Measurements from ENCODE around the gene GTF3C6. TPM values are rescaled to one million over a fixed set of nuclear protein-coding genes. Genes with fewer than 3 reads are reported as not detected.
"Not testable (repeated sequence)": the region's sequence is repeated elsewhere in the genome, so short reads cannot be mapped to it uniquely, and the experiment has no call there.

Gene GTF3C6
- total and polyA plus RNA-seq, 2 experiments from 2014 or later, result 63.1 to 106 TPM

DNA sequence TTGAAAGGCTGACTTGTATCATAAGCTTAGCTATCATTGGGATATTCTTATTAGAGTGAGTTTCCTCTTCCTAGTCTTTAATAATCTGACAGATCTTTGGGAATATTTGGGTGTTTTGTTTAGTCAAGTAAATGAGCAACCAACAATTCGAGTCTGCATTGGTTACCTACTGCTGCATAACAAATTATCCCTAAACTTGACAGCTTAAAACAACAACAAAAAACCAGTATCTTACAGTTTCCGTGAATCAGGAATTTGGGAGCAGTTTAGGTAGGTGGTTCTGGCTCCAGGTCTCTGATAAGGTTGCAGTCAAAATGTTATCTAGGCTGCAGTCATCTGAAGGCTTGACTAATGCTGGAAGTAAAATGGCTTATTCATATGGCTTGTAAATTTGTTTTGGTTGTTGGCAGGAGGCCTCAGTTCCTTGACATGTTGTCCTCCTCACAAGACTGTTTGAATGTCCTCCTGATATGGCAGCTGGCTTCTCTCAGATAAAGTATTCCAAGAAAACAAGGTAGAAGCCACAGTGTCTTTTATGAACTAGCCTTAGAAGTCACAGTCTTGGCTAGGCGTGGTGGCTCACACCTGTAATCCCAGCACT, 7.2 kb downstream of the GTF3C6 start:
- H3K4me1 ChIP-seq (ENCODE audit: insufficient read depth), result no peaks in the 10 kb centered on the region
- no peaks in the 10 kb centered on the region for H3K79me2 ChIP-seq
- 93% methylated on average over 3 of the region's 3 CpGs for WGBS (ENCODE audit: low lambda C conversion rate, missing lambda C conversion rate)
- DNase-seq (ENCODE audit: low spot score), result no peak
- no peak overlapping the region for H2AFZ ChIP-seq
- no peak overlapping the region for H3K4me2 ChIP-seq
- H3K27ac ChIP-seq, result no peak overlapping the region
- H3K9me3 ChIP-seq (ENCODE audit: low read depth), result no peaks in the 10 kb centered on the region
- no peaks in the 10 kb centered on the region for H3K9me2 ChIP-seq (replicated peaks; ENCODE audit: insufficient read depth)
- H3K36me3 ChIP-seq (replicated peaks; ENCODE audit: insufficient read depth, low read depth), result no peaks in the 10 kb centered on the region
- H3K27me3 ChIP-seq, result no peaks in the 10 kb centered on the region
- H3K4me3 ChIP-seq, result no peak overlapping the region
- H4K20me1 ChIP-seq (ENCODE audit: insufficient read depth, poor library complexity, severe bottlenecking), result no peaks in the 10 kb centered on the region
- TF ChIP-seq EZH2 (IDR thresholded peaks at IDR 0.05; ENCODE audit: borderline replicate concordance), result no peak
- TF ChIP-seq, protein P1, sequence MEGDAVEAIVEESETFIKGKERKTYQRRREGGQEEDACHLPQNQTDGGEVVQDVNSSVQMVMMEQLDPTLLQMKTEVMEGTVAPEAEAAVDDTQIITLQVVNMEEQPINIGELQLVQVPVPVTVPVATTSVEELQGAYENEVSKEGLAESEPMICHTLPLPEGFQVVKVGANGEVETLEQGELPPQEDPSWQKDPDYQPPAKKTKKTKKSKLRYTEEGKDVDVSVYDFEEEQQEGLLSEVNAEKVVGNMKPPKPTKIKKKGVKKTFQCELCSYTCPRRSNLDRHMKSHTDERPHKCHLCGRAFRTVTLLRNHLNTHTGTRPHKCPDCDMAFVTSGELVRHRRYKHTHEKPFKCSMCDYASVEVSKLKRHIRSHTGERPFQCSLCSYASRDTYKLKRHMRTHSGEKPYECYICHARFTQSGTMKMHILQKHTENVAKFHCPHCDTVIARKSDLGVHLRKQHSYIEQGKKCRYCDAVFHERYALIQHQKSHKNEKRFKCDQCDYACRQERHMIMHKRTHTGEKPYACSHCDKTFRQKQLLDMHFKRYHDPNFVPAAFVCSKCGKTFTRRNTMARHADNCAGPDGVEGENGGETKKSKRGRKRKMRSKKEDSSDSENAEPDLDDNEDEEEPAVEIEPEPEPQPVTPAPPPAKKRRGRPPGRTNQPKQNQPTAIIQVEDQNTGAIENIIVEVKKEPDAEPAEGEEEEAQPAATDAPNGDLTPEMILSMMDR (IDR thresholded peaks at IDR 0.05; ENCODE audit: poor library complexity), result no peak
- no peak for TF ChIP-seq EZH2phosphoT487 (IDR thresholded peaks at IDR 0.05; ENCODE audit: low read depth, severe bottlenecking, unreplicated experiment)

DNA sequence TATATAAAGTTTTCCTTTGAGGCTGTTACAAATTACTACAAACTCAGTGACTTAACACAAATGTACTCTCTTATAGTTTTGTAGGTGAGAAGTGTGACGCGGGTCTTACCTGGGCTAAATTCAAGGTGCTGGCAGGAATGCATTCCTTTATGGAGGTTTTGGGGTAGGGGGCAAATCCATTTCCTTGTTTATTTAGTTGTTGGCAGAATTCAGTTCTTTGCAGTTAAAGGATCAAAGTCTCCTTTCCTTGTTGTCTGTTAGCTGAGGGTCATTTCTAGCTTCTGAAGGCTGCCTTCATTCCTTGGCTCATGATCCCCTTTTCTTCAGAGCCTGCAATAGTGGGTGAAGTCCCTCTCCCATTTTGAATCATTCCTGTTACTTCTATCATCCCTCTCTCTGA, 10.2 kb downstream of the GTF3C6 start:
- not testable (repeated sequence) for H3K4me3 ChIP-seq; H4K20me1 ChIP-seq (ENCODE audit: insufficient read depth, poor library complexity, severe bottlenecking); H3K36me3 ChIP-seq (replicated peaks; ENCODE audit: insufficient read depth, low read depth); H2AFZ ChIP-seq; H3K79me2 ChIP-seq; H3K27ac ChIP-seq; H3K9me3 ChIP-seq (ENCODE audit: low read depth); DNase-seq (ENCODE audit: low spot score); H3K4me2 ChIP-seq; H3K27me3 ChIP-seq; H3K9me2 ChIP-seq (replicated peaks; ENCODE audit: insufficient read depth); H3K4me1 ChIP-seq (ENCODE audit: insufficient read depth)
- 100% methylated on average over 2 of the region's 2 CpGs for WGBS (ENCODE audit: low lambda C conversion rate, missing lambda C conversion rate)

DNA sequence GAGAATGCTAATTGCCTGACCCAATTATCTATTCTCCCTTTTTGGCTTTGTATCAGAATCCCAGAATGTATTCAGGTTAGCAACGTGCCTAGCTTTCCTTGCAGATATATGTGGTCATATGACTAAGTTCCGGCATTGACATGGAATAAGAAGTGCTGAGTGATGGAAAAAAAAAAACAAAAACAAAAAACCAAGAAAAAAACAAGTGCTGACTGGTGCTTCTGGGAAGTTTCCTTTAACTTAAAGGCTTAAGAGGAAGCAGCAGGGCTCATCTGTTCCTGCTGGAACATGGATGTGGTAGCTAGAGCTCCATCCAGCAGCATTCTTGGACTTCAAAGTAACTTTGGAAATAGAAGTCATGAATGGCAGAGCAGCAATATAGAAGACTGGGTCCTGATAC, 13.0 kb downstream of the GTF3C6 start:
- H3K36me3 ChIP-seq (replicated peaks; ENCODE audit: insufficient read depth, low read depth), result no peaks in the 10 kb centered on the region
- H3K27me3 ChIP-seq, result no peaks in the 10 kb centered on the region
- WGBS (ENCODE audit: low lambda C conversion rate, missing lambda C conversion rate), result 70% methylated on average over 2 of the region's 2 CpGs
- H3K27ac ChIP-seq, result peak overlapping the region; percentile 27
- no peak overlapping the region for H3K4me2 ChIP-seq
- no peaks in the 10 kb centered on the region for H3K79me2 ChIP-seq
- H3K9me3 ChIP-seq (ENCODE audit: low read depth), result no peaks in the 10 kb centered on the region
- no peaks in the 10 kb centered on the region for H4K20me1 ChIP-seq (ENCODE audit: insufficient read depth, poor library complexity, severe bottlenecking)
- TF ChIP-seq EZH2 (IDR thresholded peaks at IDR 0.05; ENCODE audit: borderline replicate concordance), result no peak
- no peaks in the 10 kb centered on the region for H3K4me1 ChIP-seq (ENCODE audit: insufficient read depth)
- no peak overlapping the region for H2AFZ ChIP-seq
- peak; percentile 22 for DNase-seq (ENCODE audit: low spot score)
- H3K9me2 ChIP-seq (replicated peaks; ENCODE audit: insufficient read depth), result no peaks in the 10 kb centered on the region
- no peak overlapping the region for H3K4me3 ChIP-seq

DNA sequence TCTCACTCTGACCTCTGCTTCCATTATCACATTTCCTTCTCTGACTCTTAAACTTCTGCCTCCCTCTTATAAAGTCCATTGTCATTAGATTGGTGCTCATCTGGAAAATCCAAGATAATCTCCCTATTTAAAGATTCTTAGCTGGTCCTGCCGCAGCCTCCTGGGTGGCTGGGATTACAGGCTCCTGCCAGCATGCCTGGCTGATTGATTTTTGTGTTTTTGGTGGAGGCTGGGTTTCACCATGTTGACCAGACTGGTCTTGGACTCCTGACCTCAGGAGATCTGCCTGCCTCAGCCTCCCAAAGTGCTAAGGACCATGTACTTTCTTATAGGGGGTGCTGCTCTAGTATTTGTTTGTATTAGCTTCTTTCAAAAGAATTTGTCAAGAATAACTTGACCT, 18.1 kb downstream of the GTF3C6 start:
- H3K9me3 ChIP-seq (ENCODE audit: low read depth), result no peaks in the 10 kb centered on the region
- WGBS (ENCODE audit: low lambda C conversion rate, missing lambda C conversion rate), result 62% methylated on average over 1 of the region's 1 CpG

More for the DNA sequence above, 18.1 kb downstream of the GTF3C6 start:
- Histone ChIP-seq H4K20me1 (ENCODE audit: insufficient read depth, poor library complexity, severe bottlenecking) (no peaks in the 10 kb centered on the region), H3K4me2 (no peak overlapping the region), H3K27me3 (no peaks in the 10 kb centered on the region), H3K79me2 (peaks cover 7% of the 10 kb centered on the region), H3K4me3 (no peak overlapping the region), H2AFZ (no peak overlapping the region), H3K9me2 (replicated peaks; ENCODE audit: insufficient read depth) (no peaks in the 10 kb centered on the region), H3K36me3 (replicated peaks; ENCODE audit: insufficient read depth, low read depth) (no peaks in the 10 kb centered on the region), H3K4me1 (ENCODE audit: insufficient read depth) (no peaks in the 10 kb centered on the region), H3K27ac (no peak overlapping the region)
- no peak for DNase-seq (ENCODE audit: low spot score)
- TF ChIP-seq EZH2 (IDR thresholded peaks at IDR 0.05; ENCODE audit: borderline replicate concordance) (no peak), EZH2phosphoT487 (IDR thresholded peaks at IDR 0.05; ENCODE audit: low read depth, severe bottlenecking, unreplicated experiment) (no peak)
- TF ChIP-seq, protein P1 (IDR thresholded peaks at IDR 0.05; ENCODE audit: poor library complexity), result no peak
